IMR-90 (cell line): ENCODE results near the gene DCC. TPM values are rescaled to one million over a fixed set of nuclear protein-coding genes. Genes with fewer than 3 reads are reported as not detected.

ENCODE experiments used
- ATAC-seq: fragments of 200-7000 bp; cut with Tn5 transposase; 2 replicates; pipeline ENCODE4 v1.9.1; 2020; ENCODE audit warnings: low read depth, mild to moderate bottlenecking, moderate library complexity
- BruUV-seq: library from RNA; stranded (reverse); fragments of 400-500 nt; replicated peaks from 2 replicates; lab custom pipeline; 2021; lab: Mats Ljungman, UMichigan
- CTCF ChIA-PET: fragments of 300-600 bp; formaldehyde crosslinking; extraction: SDS; loops from one replicate; lab custom pipeline; 2021; ENCODE audit warnings: antibody characterized with exemption; lab: Yijun Ruan, JAX
- POLR2A ChIA-PET: fragments of 300-600 bp; sonication (Branson Sonifier 250); formaldehyde crosslinking; loops from one replicate; lab custom pipeline; 2022; ENCODE audit warnings: antibody characterized with exemption; ENCODE audit not compliant: unreplicated experiment; lab: Charles Lee
- DNase-seq: peaks from one replicate; pipeline ENCODE4 v3.0.0; 2013
- H2AFZ ChIP-seq: replicated peaks from 2 replicates; pipeline ENCODE3; 2013; ENCODE audit warnings: low read length, mild to moderate bottlenecking; ENCODE audit not compliant: poor library complexity
- H2AK5ac ChIP-seq: 2 replicates; pipeline ENCODE4 v1.6.1; 2013; ENCODE audit warnings: low read depth, low read length, inconsistent platforms
- H2AK9ac ChIP-seq: replicated peaks from 2 replicates; pipeline ENCODE3; 2013; ENCODE audit warnings: mild to moderate bottlenecking, low read depth, low read length, moderate library complexity; ENCODE audit not compliant: poor library complexity
- H2BK120ac ChIP-seq: 2 replicates; pipeline ENCODE4 v1.6.1; 2013; ENCODE audit warnings: low read depth, low read length, inconsistent platforms
- H2BK15ac ChIP-seq: 3 replicates; pipeline ENCODE4 v1.6.1; 2013; ENCODE audit warnings: low read depth, low read length, inconsistent platforms
- H2BK20ac ChIP-seq: 2 replicates; pipeline ENCODE4 v1.6.1; 2013; ENCODE audit warnings: low read depth, mild to moderate bottlenecking, inconsistent platforms, low read length, moderate library complexity
- H2BK5ac ChIP-seq: 2 replicates; pipeline ENCODE4 v1.6.1; 2013; ENCODE audit warnings: mild to moderate bottlenecking, low read depth, low read length, inconsistent platforms; ENCODE audit not compliant: poor library complexity, severe bottlenecking
- H3K14ac ChIP-seq: replicated peaks from 2 replicates; pipeline ENCODE4 v1.6.1; 2013; ENCODE audit warnings: low read depth, low read length, inconsistent platforms
- H3K18ac ChIP-seq: 2 replicates; pipeline ENCODE4 v1.6.1; 2013; ENCODE audit warnings: low read depth, low read length, control low read depth
- H3K23ac ChIP-seq: 2 replicates; pipeline ENCODE4 v1.6.1; 2013; ENCODE audit warnings: low read depth, low read length, inconsistent platforms
- H3K27ac ChIP-seq: 2 replicates; pipeline ENCODE4 v1.5.1; 2013; ENCODE audit warnings: mild to moderate bottlenecking, control low read depth, low read length; ENCODE audit not compliant: insufficient read depth
- H3K27me3 ChIP-seq: 2 replicates; pipeline ENCODE4 v1.6.1; 2013; ENCODE audit warnings: low read length; ENCODE audit not compliant: control insufficient read depth, insufficient read depth
- H3K36me3 ChIP-seq: 2 replicates; pipeline ENCODE4 v1.6.1; 2013; ENCODE audit warnings: low read length, mixed read lengths; ENCODE audit not compliant: control insufficient read depth, insufficient read depth
- H3K4ac ChIP-seq: 2 replicates; pipeline ENCODE4 v1.6.1; 2013; ENCODE audit warnings: low read depth, low read length, inconsistent platforms
- H3K4me1 ChIP-seq: 2 replicates; pipeline ENCODE4 v1.6.1; 2013; ENCODE audit warnings: low read length, mixed read lengths; ENCODE audit not compliant: control insufficient read depth, insufficient read depth
- H3K4me2 ChIP-seq: 2 replicates; pipeline ENCODE4 v1.6.1; 2013; ENCODE audit warnings: low read depth, mild to moderate bottlenecking, control low read depth, low read length, moderate library complexity
- H3K4me3 ChIP-seq: 2 replicates; pipeline ENCODE4 v1.5.1; 2013; ENCODE audit warnings: low read depth, mild to moderate bottlenecking, control low read depth, low read length, moderate library complexity; ENCODE audit not compliant: insufficient read depth
- H3K56ac ChIP-seq: 2 replicates; pipeline ENCODE4 v1.6.1; 2013; ENCODE audit warnings: low read length, inconsistent platforms; ENCODE audit not compliant: insufficient read depth; ENCODE audit errors: extremely low read depth
- H3K79me1 ChIP-seq, 2 experiments: 2 replicates each; pipeline ENCODE4 v1.6.1; 2013; ENCODE audit warnings: low read length in 2 of 2, inconsistent platforms in 1 of 2, low read depth in 1 of 2
- H3K9ac ChIP-seq: 2 replicates; pipeline ENCODE4 v1.6.1; 2013; ENCODE audit warnings: low read depth, low read length, control low read depth
- H3K9me1 ChIP-seq: 2 replicates; pipeline ENCODE4 v1.6.1; 2013; ENCODE audit warnings: low read length, inconsistent platforms; ENCODE audit not compliant: insufficient read depth
- H3K9me3 ChIP-seq: 2 replicates; pipeline ENCODE4 v1.6.1; 2013; ENCODE audit warnings: low read length; ENCODE audit not compliant: control insufficient read depth, insufficient read depth
- H4K20me1 ChIP-seq: 2 replicates; pipeline ENCODE4 v1.6.1; 2013; ENCODE audit warnings: low read length, inconsistent platforms; ENCODE audit not compliant: insufficient read depth
- H4K5ac ChIP-seq: 2 replicates; pipeline ENCODE4 v1.6.1; 2013; ENCODE audit warnings: mild to moderate bottlenecking, low read depth, low read length, control low read depth
- H4K8ac ChIP-seq, 2 experiments: 2 replicates each; pipeline ENCODE4 v1.6.1; 2013; ENCODE audit warnings: low read depth in 2 of 2, low read length in 2 of 2, control low read depth in 1 of 2, inconsistent platforms in 1 of 2
- H4K91ac ChIP-seq: 2 replicates; pipeline ENCODE4 v1.6.1; 2013; ENCODE audit warnings: low read depth, low read length, inconsistent platforms; ENCODE audit not compliant: insufficient read depth
- CHD1 ChIP-seq: IDR thresholded peaks from 2 replicates; pipeline ENCODE4 v1.6.1; 2012; ENCODE audit warnings: low read depth, low read length, improper control_type of control experiment
- MAZ ChIP-seq: IDR thresholded peaks from 2 replicates; pipeline ENCODE4 v1.6.1; 2012; ENCODE audit warnings: low read depth, mild to moderate bottlenecking, low read length, improper control_type of control experiment, moderate library complexity, borderline replicate concordance
- NFE2L2 ChIP-seq: fragments of 150-350 bp; IDR thresholded peaks from 2 replicates; pipeline ENCODE4 v1.6.1; 2016; ENCODE audit warnings: low read depth, mild to moderate bottlenecking, low read length
- SMC3 ChIP-seq: fragments of 150-350 bp; IDR thresholded peaks from 2 replicates; pipeline ENCODE4 v1.6.1; 2016; ENCODE audit warnings: low read depth, mild to moderate bottlenecking, antibody characterized with exemption, low read length, moderate library complexity
- WGBS, 2 experiments: methylation state at CpG; one replicate each; pipeline versions ENCODE4 v1.1.5 to v1.1.7; 2013; ENCODE audit warnings: missing lambda C conversion rate in 2 of 2; ENCODE audit not compliant: insufficient read length in 1 of 2; ENCODE audit errors: extremely low coverage in 2 of 2; 5-methylcytosine and 5-hydroxymethylcytosine counted together
- dilution Hi-C: fragments of 300-500 bp; cut with HindIII; formaldehyde crosslinking; loops from one replicate; pipeline ENCODE4 v1.14.3; 2018; ENCODE audit warnings: low sequenced_read_pairs; ENCODE audit not compliant: unreplicated experiment
- in situ Hi-C: fragments of 300-500 bp; cut with MboI; formaldehyde crosslinking; loops from 3 replicates; pipeline ENCODE4 v1.14.3; 2019; ENCODE audit warnings: low sequenced_read_pairs, inconsistent platforms, mixed read lengths
- intact Hi-C: fragments of 100-400 bp; cut with micrococcal nuclease; formaldehyde crosslinking; loops from 2 replicates; pipeline ENCODE4 v1.10.0; 2022
- polyA plus RNA-seq, 3 experiments: library from polyadenylated mRNA; depleted of rRNA; stranded (reverse); fragments of >200 nt; gene quantifications; 2 replicates each; pipeline ENCODE4 v1.2.3, GENCODE V29; 2012; ENCODE audit warnings: low replicate concordance in 1 of 3
- total RNA-seq: library from RNA; depleted of rRNA; stranded (reverse); fragments of >200 nt; gene quantifications from 2 replicates; pipeline ENCODE4 v1.2.3, GENCODE V29; 2012
- TF ChIP-seq, protein P1 (sequence below): fragments of 150-350 bp; IDR thresholded peaks from 2 replicates; pipeline ENCODE4 v1.6.1; 2016; ENCODE audit warnings: low read depth, mild to moderate bottlenecking, low read length, moderate library complexity, borderline replicate concordance

Gene DCC
- total and polyA plus RNA-seq, 2 of the 4 experiments (the other 2 are of a cell fraction): 0.31 to 0.54 TPM

DNA sequence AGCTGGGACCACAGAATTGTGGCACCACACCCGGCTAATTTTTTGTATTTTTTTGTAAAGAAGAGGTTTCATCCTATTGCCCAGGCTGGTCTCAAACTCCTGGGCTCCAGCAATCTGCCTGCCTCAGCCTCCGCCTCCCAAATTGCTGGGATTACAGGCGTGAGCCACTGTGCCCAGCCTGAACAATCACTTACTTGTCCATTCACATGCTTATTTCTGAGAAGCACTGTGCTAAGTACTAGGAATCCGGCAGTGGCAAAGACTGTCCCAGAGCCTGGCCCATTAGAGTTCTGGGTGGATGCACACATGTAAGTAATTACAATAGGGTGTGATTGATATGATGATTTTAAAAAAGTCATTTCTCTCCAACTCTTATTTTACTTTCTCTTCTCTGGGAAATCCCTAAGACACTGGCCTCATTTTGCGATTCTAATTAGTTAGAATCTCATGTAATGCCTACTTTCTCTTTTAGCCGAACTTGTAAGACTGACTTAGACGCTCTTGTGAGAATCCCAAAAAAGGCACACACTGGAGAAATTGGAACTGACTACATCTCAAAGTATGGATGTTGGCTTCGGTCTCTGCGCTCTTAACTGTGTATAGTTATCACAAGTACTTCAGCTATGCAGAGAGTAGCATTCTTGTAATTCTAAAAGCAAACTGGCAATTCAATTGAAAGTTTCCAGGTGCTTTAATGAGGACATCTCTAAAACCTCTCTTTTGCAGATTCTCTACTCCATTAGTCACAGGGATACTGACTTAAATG is 567.7 kb downstream of the DCC start:
- Histone ChIP-seq H3K4me3 (no peak overlapping the region), H3K23ac (no peak overlapping the region), H3K27ac (no peak overlapping the region), H2BK20ac (no peak overlapping the region), H3K4me1 (no peaks in the 10 kb centered on the region), H2AFZ (no peak overlapping the region), H3K36me3 (no peaks in the 10 kb centered on the region), H3K27me3 (no peaks in the 10 kb centered on the region), H2AK9ac (no peak overlapping the region), H3K9me3 (peaks cover 3% of the 10 kb centered on the region), H3K18ac (no peak overlapping the region), H4K20me1 (no peaks in the 10 kb centered on the region), H3K9me1 (no peaks in the 10 kb centered on the region), H4K91ac (no peak overlapping the region), H3K4ac (no peak overlapping the region), H4K8ac (no peak overlapping the region), H2BK5ac (no peak overlapping the region), H3K9ac (no peak overlapping the region), H3K79me1 (no peaks in the 10 kb centered on the region), H3K56ac (no peak overlapping the region), H2AK5ac (no peak overlapping the region), H4K5ac (no peak overlapping the region), H2BK15ac (no peak overlapping the region), H2BK120ac (no peak overlapping the region), H3K14ac (no peak overlapping the region), H3K4me2 (no peak overlapping the region)
- POLR2A ChIA-PET: no interaction called here
- no TSS peak for BruUV-seq
- ATAC-seq (no peak), DNase-seq (no peak)
- TF ChIP-seq MAZ (no peak), NFE2L2 (no peak), SMC3 (no peak), CHD1 (no peak)
- TF ChIP-seq, protein P1, sequence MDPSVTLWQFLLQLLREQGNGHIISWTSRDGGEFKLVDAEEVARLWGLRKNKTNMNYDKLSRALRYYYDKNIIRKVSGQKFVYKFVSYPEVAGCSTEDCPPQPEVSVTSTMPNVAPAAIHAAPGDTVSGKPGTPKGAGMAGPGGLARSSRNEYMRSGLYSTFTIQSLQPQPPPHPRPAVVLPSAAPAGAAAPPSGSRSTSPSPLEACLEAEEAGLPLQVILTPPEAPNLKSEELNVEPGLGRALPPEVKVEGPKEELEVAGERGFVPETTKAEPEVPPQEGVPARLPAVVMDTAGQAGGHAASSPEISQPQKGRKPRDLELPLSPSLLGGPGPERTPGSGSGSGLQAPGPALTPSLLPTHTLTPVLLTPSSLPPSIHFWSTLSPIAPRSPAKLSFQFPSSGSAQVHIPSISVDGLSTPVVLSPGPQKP: no peak
- CTCF ChIA-PET: no interaction called here
- dilution Hi-C loops (no loop called here), intact Hi-C loops (no loop called here), in situ Hi-C loops (no loop called here)
- WGBS, 2 experiments: 76% methylated on average over 2 of the region's 9 CpGs; no CpG with 5 or more reads in 1 of the 2 experiments
